ENCODE data around the gene EHBP1.
A peak's percentile ranks its signal among the peaks of the same experiment; 100 is the strongest.

EHBP1 gene

GRCh38 chr2:62785810-62786597 lies 80.5 kb downstream of the EHBP1 start:
- no peak for FAIRE-seq

GRCh38 chr2:62787386-62787785 lies 81.9 kb downstream of the EHBP1 start:
- FAIRE-seq, result peak; percentile 53

GRCh38 chr2:62789518-62789917 lies 84.0 kb downstream of the EHBP1 start:
- no peak for FAIRE-seq

- FAIRE-seq, result peak; percentile 90
These were observed 84.4 kb downstream of the EHBP1 start for GRCh38 chr2:62789918-62790317.

GRCh38 chr2:62792408-62792807 lies 86.9 kb downstream of the EHBP1 start:
- peak; percentile 21 for FAIRE-seq

- no peak for FAIRE-seq
These were observed 87.7 kb downstream of the EHBP1 start for GRCh38 chr2:62793213-62793612.

- FAIRE-seq, result peak; percentile 99
These were observed 89.3 kb downstream of the EHBP1 start for GRCh38 chr2:62794791-62795190.

- no peak for FAIRE-seq
These were observed 89.8 kb downstream of the EHBP1 start for GRCh38 chr2:62795341-62795740.

GRCh38 chr2:62797107-62797506 lies 91.6 kb downstream of the EHBP1 start:
- no peak for FAIRE-seq

GRCh38 chr2:62800618-62801017 lies 95.1 kb downstream of the EHBP1 start:
- no peak for FAIRE-seq

GRCh38 chr2:62801110-62801509 lies 95.6 kb downstream of the EHBP1 start:
- FAIRE-seq, result no peak

GRCh38 chr2:62801814-62802523 lies 96.5 kb downstream of the EHBP1 start:
- no peak for FAIRE-seq

GRCh38 chr2:62803961-62804360 lies 98.4 kb downstream of the EHBP1 start:
- FAIRE-seq, result no peak

GRCh38 chr2:62806231-62806630 lies 100.7 kb downstream of the EHBP1 start:
- no peak for FAIRE-seq

- FAIRE-seq, result no peak
These were observed 103.0 kb downstream of the EHBP1 start for GRCh38 chr2:62808554-62808953.

GRCh38 chr2:62811086-62811485 lies 105.6 kb downstream of the EHBP1 start:
- no peak for FAIRE-seq

GRCh38 chr2:62811972-62812371 lies 106.5 kb downstream of the EHBP1 start:
- no peak for FAIRE-seq

GRCh38 chr2:62812921-62813825 lies 107.7 kb downstream of the EHBP1 start:
- no peak for FAIRE-seq

GRCh38 chr2:62814123-62814522 lies 108.6 kb downstream of the EHBP1 start:
- no peak for FAIRE-seq

GRCh38 chr2:62817348-62817747 lies 111.8 kb downstream of the EHBP1 start:
- FAIRE-seq, result no peak

- no peak for FAIRE-seq
These were observed 112.6 kb downstream of the EHBP1 start for GRCh38 chr2:62817995-62818713.

GRCh38 chr2:62822549-62822948 lies 117.0 kb downstream of the EHBP1 start:
- no peak for FAIRE-seq

GRCh38 chr2:62824388-62824787 lies 118.9 kb downstream of the EHBP1 start:
- no peak for FAIRE-seq

Measured in islet of Langerhans (tissue), 1 donor.